GM19023 (cell line): Measurements from ENCODE around the gene EIF2B2.
A peak's percentile ranks its signal among the peaks of the same experiment; 100 is the strongest.

Experiments
- ATAC-seq: cut with Tn5 transposase; IDR thresholded peaks from one replicate; pipeline ENCODE4 v1.9.1; 2021; ENCODE audit warnings: mild to moderate bottlenecking, moderate library complexity; ENCODE audit not compliant: unreplicated experiment

Gene EIF2B2

GRCh38 chr14:75002392-75003249 is at the start of gene EIF2B2:
Gene EIF2B2, plus strand, starts transcription at chr14:75002921. Its CDS starts 70 bp downstream, at chr14:75002991.
- peak; percentile 98 for ATAC-seq

GRCh38 chr14:74953686-74954085 is 49.0 kb upstream of the EIF2B2 start:
- ATAC-seq = no peak

DNA sequence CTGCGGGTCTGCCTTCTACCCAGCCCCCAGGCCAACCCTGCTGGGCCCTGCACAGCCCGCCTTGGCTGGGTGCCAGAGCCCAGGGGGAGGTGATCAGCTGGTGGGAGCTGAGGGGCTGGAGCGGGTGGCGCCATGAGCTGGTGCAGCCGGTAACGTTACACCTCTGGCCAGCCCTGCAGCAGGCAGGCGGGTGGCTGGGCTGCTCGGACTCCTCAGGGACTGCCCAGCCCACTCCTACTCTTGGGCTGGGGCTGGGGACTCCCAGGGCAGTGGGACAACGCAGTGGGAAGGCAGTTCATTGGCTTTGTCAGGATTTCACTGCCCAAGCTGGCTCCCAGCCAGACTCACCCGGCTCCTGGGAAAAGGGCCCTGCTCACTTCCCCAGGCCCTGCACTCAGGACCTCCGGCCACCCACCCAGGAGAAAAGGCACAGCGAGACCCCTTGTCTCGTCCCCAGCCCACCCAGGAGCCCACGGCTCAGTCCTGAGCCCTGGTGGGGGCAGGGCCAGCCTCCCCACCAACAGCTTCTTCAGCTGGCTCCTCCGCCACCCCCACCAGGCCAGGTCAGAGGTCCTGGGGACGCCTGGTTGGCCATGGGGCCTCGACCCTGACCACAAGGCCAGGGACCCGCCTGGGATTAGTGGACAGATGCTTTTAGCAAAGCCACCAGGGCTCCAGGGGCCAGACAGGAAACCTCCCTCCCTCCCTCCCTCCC is 48.3 kb upstream of the EIF2B2 start:
- ATAC-seq = no peak

DNA sequence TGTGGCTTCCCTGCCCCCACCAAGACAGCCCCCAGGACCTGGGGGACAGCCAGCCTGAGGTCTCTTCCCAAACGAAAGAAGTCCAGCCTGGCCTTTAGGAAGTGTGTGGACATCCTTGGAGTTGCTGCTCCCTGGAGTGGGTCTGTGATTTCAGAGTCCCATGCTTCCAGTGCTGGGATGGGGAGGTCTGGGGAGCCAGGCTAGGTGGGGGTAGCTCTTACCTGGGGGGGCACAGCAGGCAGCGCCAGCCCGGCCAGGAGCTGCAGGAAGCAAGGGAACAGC is 47.8 kb upstream of the EIF2B2 start:
- ATAC-seq = no peak

- ATAC-seq = no peak
These were observed 47.3 kb upstream of the EIF2B2 start, which contains the start of gene PGF for GRCh38 chr14:74955229-74956026. Gene PGF, minus strand, starts transcription at chr14:74955597. Its CDS starts 355 bp downstream, at chr14:74955242.

- no peak for ATAC-seq
These were observed 46.8 kb upstream of the EIF2B2 start for GRCh38 chr14:74956027-74956279.

DNA sequence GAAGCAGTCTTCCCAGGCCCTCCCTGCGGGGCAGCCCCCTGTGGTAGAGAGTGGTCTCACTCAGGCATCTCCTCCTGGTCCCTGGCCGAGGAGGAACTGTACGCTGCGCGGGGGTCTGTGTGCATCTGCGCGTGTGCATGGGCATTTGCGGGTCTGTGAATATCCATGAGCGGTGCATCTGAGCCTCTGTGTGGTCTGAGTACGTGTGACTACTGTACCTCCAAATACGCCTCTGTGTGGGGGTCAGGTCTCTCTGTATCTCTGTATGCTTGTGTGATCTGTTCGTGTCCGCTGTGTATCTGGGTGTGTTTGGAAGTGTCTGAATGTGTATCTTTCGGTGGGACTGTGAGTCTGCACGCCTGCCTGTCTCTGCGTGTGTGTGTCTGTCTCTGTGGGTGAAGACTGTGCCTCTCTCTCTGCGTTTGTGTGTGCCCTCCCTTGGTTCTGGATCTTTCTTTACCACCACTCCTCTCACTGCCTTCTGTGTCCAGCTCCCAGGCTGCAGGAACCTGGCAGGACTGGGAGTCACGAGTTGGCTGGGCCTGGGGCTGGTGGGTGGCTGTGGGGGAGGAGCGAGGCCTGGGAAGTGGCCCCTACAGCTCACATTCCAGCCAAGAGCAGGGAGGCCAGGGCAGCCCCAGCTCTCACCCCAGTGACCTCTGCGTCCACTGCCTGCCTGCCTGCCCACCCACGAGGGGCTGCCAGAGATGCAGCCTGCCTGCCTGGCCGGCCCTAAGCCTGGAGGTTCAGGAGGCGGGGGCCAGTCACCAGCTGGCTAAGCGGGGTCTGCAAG is 46.2 kb upstream of the EIF2B2 start:
- ATAC-seq = no peak

DNA sequence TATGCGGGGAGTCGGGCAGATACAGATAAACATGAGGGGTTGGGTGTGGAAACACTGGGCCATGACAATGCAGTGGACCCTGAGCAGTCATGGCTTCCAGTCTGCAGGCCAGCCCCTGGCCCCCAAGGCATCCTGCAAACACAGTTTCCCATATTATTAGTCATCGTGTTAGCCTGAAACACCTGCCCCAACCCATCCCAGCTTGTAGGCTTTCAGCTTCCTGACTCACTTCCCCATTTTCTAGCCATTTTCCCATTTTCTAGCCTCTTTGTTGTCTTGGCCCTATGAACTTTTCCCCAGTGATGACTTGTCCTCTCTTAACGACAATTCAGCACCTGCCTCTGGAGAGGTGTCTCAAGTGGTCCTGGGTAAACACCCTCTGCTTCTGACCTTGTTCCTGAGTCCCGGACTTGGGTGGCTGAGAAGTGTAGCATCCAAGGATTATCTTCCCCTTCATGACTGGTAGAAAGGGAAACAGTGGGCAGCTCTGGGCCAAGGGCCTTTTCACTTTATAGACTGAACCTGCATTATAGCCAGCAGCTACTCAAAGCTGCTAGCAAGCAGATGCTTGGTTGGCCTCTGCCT is 43.0 kb upstream of the EIF2B2 start:
- no peak for ATAC-seq

- no peak for ATAC-seq
These were observed 42.0 kb upstream of the EIF2B2 start for GRCh38 chr14:74960736-74961135.

- no peak for ATAC-seq
These were observed 41.3 kb upstream of the EIF2B2 start for GRCh38 chr14:74961238-74961911.

GRCh38 chr14:74962046-74962445 is 40.7 kb upstream of the EIF2B2 start:
- ATAC-seq = no peak

GRCh38 chr14:74962493-74962892 is 40.2 kb upstream of the EIF2B2 start:
- no peak for ATAC-seq

DNA sequence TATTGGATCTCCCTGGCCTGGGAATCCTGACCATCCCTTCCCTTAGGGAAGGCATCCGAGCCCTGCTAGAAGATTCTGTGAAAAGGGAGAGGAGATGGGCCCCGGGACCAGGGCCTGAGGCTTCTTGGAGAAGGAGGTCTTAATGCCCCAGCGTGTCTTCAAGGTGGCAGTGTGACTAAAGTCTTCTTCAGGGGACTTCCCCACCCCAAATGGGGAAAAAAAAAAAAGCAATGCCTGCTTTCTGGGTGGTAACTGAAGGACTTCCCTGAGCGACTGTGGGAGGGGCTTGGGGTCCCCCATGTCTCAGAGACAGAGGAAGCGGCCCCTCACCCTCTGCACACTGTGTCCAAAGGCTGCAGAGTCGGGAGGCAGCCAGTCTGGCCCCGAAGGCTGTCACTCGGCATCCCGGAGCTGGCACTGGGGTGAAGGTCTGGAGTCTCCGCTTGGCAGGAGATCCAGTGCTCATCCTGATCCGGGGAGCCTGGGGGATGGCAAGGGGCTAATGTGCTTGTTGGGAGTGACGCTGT is 39.5 kb upstream of the EIF2B2 start:
- ATAC-seq = no peak

- no peak for ATAC-seq
These were observed 38.9 kb upstream of the EIF2B2 start for GRCh38 chr14:74963705-74964271.

DNA sequence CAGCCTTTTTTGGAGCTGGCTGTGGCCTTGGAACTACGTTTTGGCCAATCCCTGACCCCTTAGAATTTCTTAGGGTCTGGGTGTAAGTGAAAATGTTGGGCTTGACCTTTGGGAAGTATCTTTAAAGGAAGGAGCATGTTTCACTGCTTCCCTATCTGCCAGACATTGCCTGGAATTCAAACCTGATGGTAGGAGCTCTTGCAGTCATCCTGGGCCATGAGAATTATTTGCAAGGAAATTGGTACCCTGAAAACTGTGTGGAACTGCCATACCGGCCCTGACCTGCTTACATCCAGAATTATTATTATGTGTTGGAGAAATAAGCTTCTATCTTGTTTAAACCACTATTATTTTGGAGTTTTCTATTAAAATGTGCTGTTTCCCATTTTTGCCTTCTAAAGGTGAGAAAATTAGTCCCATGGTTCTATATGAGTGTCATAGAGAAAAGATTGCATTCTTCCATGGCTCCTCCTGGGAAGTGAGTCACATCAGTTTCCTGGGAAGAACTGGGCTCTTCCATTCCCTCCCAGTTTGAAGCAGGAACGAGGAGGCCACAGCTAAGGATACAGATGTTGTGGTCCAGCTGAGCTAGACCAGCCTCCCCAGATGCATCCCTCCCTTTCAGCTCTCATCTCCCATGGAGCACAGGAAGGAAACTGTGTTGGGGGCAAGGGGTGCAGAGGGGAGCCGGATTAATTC is 37.8 kb upstream of the EIF2B2 start:
- no peak for ATAC-seq

DNA sequence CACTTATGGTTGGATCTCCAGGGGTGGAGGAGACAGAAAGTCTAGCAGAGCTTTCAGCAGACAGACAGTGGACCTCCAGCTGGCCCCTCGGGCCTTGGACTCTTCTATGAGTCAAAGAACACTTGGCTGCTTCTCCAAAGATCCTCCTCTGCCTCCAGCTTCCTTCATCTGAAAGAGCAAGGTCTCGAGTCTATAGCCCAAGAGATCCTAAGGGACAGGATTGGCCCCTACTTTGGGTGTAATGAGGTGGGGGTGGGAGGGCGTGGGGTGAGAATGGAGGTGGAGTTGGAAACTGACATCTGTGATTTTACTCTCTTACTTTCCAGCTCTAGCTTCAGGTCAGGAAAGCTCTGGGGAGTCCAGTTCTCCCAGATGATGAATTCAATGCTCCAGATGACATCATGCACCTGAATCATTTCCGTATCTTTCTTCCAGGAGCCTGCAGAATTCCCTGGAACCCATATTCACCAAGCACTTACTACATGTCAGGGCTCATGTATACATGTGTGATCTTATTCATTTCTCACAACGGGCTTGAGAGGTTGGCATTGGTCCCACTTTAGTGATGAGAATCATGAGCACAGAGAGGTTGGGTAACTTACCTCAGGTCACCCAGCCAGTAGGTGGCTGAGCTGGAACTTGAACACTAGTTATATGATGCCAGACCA is 37.1 kb upstream of the EIF2B2 start:
- no peak for ATAC-seq

DNA sequence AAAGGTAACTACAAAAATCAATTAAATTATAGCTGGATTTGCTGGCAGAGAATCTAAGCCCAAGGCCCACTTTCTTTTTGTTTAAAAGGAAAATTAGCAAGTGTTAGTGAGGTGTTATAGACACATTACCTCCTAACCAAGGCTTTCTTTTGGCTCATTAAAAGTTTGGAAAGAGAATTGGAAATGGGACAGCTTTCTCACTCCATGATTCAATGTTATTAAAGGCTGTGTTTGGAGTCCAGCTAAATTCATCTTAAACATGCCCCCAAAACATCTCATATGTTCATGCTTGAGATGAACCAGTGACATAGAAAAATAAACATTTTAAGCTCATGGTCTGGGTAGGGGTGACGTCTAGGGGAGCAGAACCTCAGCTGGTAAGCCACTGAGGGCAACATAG is 33.9 kb upstream of the EIF2B2 start:
- ATAC-seq = no peak

- no peak for ATAC-seq
These were observed 29.6 kb upstream of the EIF2B2 start for GRCh38 chr14:74973003-74973653.
